SK-N-SH (cell line): ENCODE results near the gene ITLN1. TPM values are rescaled to one million over a fixed set of nuclear protein-coding genes. Genes with fewer than 3 reads are reported as not detected.
"Not testable (repeated sequence)": the region's sequence is repeated elsewhere in the genome, so short reads cannot be mapped to it uniquely, and the experiment has no call there.

Experiments
- CTCF ChIA-PET: fragments of 300-600, 350-600 bp; formaldehyde crosslinking; extraction: SDS; loops from one replicate; lab custom pipeline; 2021; lab: Yijun Ruan, JAX
- POLR2A ChIA-PET: fragments of 350-600 bp; sonication (Branson Sonifier 250); formaldehyde crosslinking; extraction: SDS; loops from one replicate; lab custom pipeline; 2020; ENCODE audit warnings: antibody characterized with exemption, inconsistent platforms; lab: Yijun Ruan, JAX
- DNase-seq: peaks from one replicate; pipeline ENCODE4 v3.0.0; 2012
- H2AFZ ChIP-seq: fragments of 200-600 bp; sonication (generic); 2 replicates; pipeline ENCODE4 v1.8.1; 2016; ENCODE audit warnings: antibody characterized with exemption, mild to moderate bottlenecking, low read depth
- H3F3A ChIP-seq: fragments of 200-600 bp; sonication (generic); replicated peaks from 2 replicates; pipeline ENCODE3; 2016; ENCODE audit warnings: antibody characterized with exemption, mild to moderate bottlenecking; ENCODE audit not compliant: insufficient read depth
- H3K27ac ChIP-seq, 2 experiments: fragments of 200-500 bp in 1 of 2; fragments of 200-600 bp in 1 of 2; sonication (Bioruptor generic) in 1 of 2; sonication (generic), shearing (Covaris generic) in 1 of 2; 2 replicates each; pipeline versions ENCODE4 v1.5.1 to v1.6.1; 2014 to 2016; ENCODE audit warnings: low read depth in 2 of 2, inconsistent platforms in 1 of 2, low read length in 1 of 2, mild to moderate bottlenecking in 1 of 2, mixed read lengths in 1 of 2
- H3K27me3 ChIP-seq: fragments of 200-600 bp; sonication (generic), shearing (Covaris generic); 2 replicates; pipeline ENCODE4 v1.6.1; 2016; ENCODE audit warnings: mixed run types; ENCODE audit not compliant: insufficient read depth
- H3K36me3 ChIP-seq, 2 experiments: fragments of 200-500 bp in 1 of 2; fragments of 200-600 bp in 1 of 2; sonication (Bioruptor generic) in 1 of 2; sonication (generic) in 1 of 2; replicated peaks in 1 of 2; 2 replicates each; pipeline versions ENCODE3 to v1.5.1; 2014 to 2016; ENCODE audit warnings: low read length in 1 of 2, mild to moderate bottlenecking in 1 of 2; ENCODE audit not compliant: insufficient read depth in 2 of 2, control insufficient read depth in 1 of 2
- H3K4me1 ChIP-seq, 2 experiments: fragments of 200-500 bp in 1 of 2; fragments of 200-600 bp in 1 of 2; sonication (Bioruptor generic) in 1 of 2; sonication (generic), shearing (Covaris generic) in 1 of 2; 2 replicates each; pipeline versions ENCODE4 v1.5.1 to v1.6.1; 2014 to 2016; ENCODE audit warnings: low read depth in 1 of 2, low read length in 1 of 2, mixed run types in 1 of 2; ENCODE audit not compliant: insufficient read depth in 2 of 2, control insufficient read depth in 1 of 2
- H3K4me2 ChIP-seq: fragments of 200-600 bp; sonication (generic), shearing (Covaris generic); 2 replicates; pipeline ENCODE4 v1.6.1; 2017; ENCODE audit warnings: mixed run types
- H3K4me3 ChIP-seq, 2 experiments: fragments of 200-500 bp in 1 of 2; fragments of 200-600 bp in 1 of 2; sonication (Bioruptor generic) in 1 of 2; sonication (generic), shearing (Covaris generic) in 1 of 2; 2 replicates each; pipeline versions ENCODE4 v1.5.1 to v1.8.1; 2014 to 2016; ENCODE audit warnings: low read depth in 2 of 2, inconsistent platforms in 1 of 2, low read length in 1 of 2, mild to moderate bottlenecking in 1 of 2, mixed read lengths in 1 of 2, moderate library complexity in 1 of 2
- H3K79me2 ChIP-seq: fragments of 200-600 bp; sonication (generic); 2 replicates; pipeline ENCODE4 v1.8.1; 2017; ENCODE audit warnings: mild to moderate bottlenecking; ENCODE audit not compliant: insufficient read depth
- H3K9ac ChIP-seq: fragments of 200-600 bp; sonication (generic); 2 replicates; pipeline ENCODE4 v1.6.1; 2017; ENCODE audit warnings: mixed run types
- H3K9me2 ChIP-seq: fragments of 200-600 bp; sonication (generic); 2 replicates; pipeline ENCODE4 v1.6.1; 2017; ENCODE audit warnings: mixed run types
- H3K9me3 ChIP-seq: fragments of 200-600 bp; sonication (generic); 2 replicates; pipeline ENCODE4 v1.6.1; 2017; ENCODE audit warnings: mixed run types, mild to moderate bottlenecking, moderate library complexity
- H4K20me1 ChIP-seq: fragments of 200-600 bp; sonication (generic); 2 replicates; pipeline ENCODE4 v1.6.1; 2017; ENCODE audit warnings: mild to moderate bottlenecking, mixed run types; ENCODE audit not compliant: insufficient read depth
- EP300 ChIP-seq, 2 experiments: IDR thresholded peaks; 2 replicates each; pipeline versions ENCODE4 v1.4.0 to v1.6.1; 2012; ENCODE audit warnings: borderline replicate concordance in 1 of 2, low read depth in 1 of 2, low read length in 1 of 2
- FOXJ3 ChIP-seq: sonication (generic); formaldehyde crosslinking; IDR thresholded peaks from 2 replicates; pipeline ENCODE4 v1.5.1; 2020; ENCODE audit warnings: mild to moderate bottlenecking, missing genetic modification reagents
- FOXM1 ChIP-seq: IDR thresholded peaks from 2 replicates; pipeline ENCODE4 v1.4.0; 2012; ENCODE audit warnings: low read depth, mild to moderate bottlenecking
- GABPA ChIP-seq: IDR thresholded peaks from 2 replicates; pipeline ENCODE4 v1.4.0; 2012; ENCODE audit warnings: low read depth, mild to moderate bottlenecking
- JUND ChIP-seq: IDR thresholded peaks from 2 replicates; pipeline ENCODE4 v1.4.0; 2012
- MXI1 ChIP-seq: IDR thresholded peaks from 2 replicates; pipeline ENCODE4 v1.6.1; 2012; ENCODE audit warnings: mild to moderate bottlenecking, low read depth, low read length, improper control_type of control experiment
- NRF1 ChIP-seq: IDR thresholded peaks from 2 replicates; pipeline ENCODE4 v1.6.1; 2012; ENCODE audit warnings: low read depth, mild to moderate bottlenecking, low read length
- POLR2AphosphoS5 ChIP-seq: IDR thresholded peaks from 2 replicates; pipeline ENCODE4 v1.6.1; 2012; ENCODE audit warnings: low read depth, low read length
- RCOR1 ChIP-seq: fragments of 150-350 bp; IDR thresholded peaks from 2 replicates; pipeline ENCODE4 v1.6.1; 2017; ENCODE audit warnings: antibody characterized with exemption, low read length
- RFX5 ChIP-seq: IDR thresholded peaks from 2 replicates; pipeline ENCODE4 v1.6.1; 2012; ENCODE audit warnings: mild to moderate bottlenecking, improper control_type of control experiment, low read length
- SMC3 ChIP-seq: IDR thresholded peaks from 2 replicates; pipeline ENCODE4 v1.6.1; 2012; ENCODE audit warnings: low read depth, low read length, improper control_type of control experiment
- TAF1 ChIP-seq: IDR thresholded peaks from 2 replicates; pipeline ENCODE4 v1.6.1; 2012; ENCODE audit warnings: low read depth, mild to moderate bottlenecking, low read length, moderate library complexity, borderline replicate concordance
- WGBS: methylation state at CpG from one replicate; pipeline ENCODE4 v1.1.6; 2017; ENCODE audit warnings: low lambda C conversion rate; 5-methylcytosine and 5-hydroxymethylcytosine counted together
- polyA plus RNA-seq, 3 experiments: library from polyadenylated mRNA; depleted of rRNA; stranded (reverse); fragments of >200 nt; gene quantifications; 2 replicates each; pipeline ENCODE4 v1.2.3, GENCODE V29; 2012
- TF ChIP-seq, protein P1 (sequence below): IDR thresholded peaks from 2 replicates; pipeline ENCODE4 v1.4.0; 2012; ENCODE audit warnings: low read depth, borderline replicate concordance
- TF ChIP-seq, protein P2 (sequence below): fragments of 200-600 bp; sonication (generic); IDR thresholded peaks from 2 replicates; pipeline ENCODE4 v1.6.1; 2017; ENCODE audit warnings: antibody characterized with exemption, mild to moderate bottlenecking, moderate library complexity
- TF ChIP-seq, protein P3 (sequence below): fragments of 150-350 bp; IDR thresholded peaks from 2 replicates; pipeline ENCODE4 v1.6.1; 2017; ENCODE audit warnings: antibody characterized with exemption, low read length, low read depth, borderline replicate concordance

Gene ITLN1
- polyA plus RNA-seq, 1 of the 3 experiments (the other 2 are of a cell fraction), result not detected

DNA sequence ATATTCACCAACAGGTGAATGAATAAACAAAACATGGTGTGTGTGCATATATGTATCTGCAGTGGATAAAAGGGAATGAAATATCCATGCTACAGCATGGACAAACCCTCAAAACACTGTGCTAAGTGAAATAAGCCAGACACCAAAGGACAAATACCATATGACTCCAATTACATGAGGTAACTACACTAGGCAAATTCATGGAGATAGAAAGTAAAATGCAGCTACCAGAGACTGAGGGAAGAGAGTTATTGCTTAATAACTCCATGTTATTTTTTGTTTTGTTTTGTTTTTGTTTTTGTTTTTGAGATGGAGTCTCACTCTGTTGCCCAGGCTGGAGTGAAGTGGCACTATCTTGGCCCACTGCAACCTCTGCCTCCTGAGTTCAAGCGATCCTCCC is 2.4 kb downstream of the ITLN1 start:
- no peaks in the 10 kb centered on the region for H3K4me1 ChIP-seq
- H3K27ac ChIP-seq, result no peak overlapping the region
- 50% methylated on average over 1 of the region's 1 CpG for WGBS
- CTCF ChIA-PET, result interaction anchor here (1.6 kb wide), 1 partner anchor 207 kb away, joined by 4 read pairs; no protein-coding TSS in a partner anchor
- no peak overlapping the region for H3K4me3 ChIP-seq
- POLR2A ChIA-PET, result no interaction called here
- TF ChIP-seq, protein P1, sequence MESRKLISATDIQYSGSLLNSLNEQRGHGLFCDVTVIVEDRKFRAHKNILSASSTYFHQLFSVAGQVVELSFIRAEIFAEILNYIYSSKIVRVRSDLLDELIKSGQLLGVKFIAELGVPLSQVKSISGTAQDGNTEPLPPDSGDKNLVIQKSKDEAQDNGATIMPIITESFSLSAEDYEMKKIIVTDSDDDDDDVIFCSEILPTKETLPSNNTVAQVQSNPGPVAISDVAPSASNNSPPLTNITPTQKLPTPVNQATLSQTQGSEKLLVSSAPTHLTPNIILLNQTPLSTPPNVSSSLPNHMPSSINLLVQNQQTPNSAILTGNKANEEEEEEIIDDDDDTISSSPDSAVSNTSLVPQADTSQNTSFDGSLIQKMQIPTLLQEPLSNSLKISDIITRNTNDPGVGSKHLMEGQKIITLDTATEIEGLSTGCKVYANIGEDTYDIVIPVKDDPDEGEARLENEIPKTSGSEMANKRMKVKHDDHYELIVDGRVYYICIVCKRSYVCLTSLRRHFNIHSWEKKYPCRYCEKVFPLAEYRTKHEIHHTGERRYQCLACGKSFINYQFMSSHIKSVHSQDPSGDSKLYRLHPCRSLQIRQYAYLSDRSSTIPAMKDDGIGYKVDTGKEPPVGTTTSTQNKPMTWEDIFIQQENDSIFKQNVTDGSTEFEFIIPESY, result no peak
- TF ChIP-seq FOXM1, result no peak
- TF ChIP-seq, protein P2, sequence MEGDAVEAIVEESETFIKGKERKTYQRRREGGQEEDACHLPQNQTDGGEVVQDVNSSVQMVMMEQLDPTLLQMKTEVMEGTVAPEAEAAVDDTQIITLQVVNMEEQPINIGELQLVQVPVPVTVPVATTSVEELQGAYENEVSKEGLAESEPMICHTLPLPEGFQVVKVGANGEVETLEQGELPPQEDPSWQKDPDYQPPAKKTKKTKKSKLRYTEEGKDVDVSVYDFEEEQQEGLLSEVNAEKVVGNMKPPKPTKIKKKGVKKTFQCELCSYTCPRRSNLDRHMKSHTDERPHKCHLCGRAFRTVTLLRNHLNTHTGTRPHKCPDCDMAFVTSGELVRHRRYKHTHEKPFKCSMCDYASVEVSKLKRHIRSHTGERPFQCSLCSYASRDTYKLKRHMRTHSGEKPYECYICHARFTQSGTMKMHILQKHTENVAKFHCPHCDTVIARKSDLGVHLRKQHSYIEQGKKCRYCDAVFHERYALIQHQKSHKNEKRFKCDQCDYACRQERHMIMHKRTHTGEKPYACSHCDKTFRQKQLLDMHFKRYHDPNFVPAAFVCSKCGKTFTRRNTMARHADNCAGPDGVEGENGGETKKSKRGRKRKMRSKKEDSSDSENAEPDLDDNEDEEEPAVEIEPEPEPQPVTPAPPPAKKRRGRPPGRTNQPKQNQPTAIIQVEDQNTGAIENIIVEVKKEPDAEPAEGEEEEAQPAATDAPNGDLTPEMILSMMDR, result no peak
- TF ChIP-seq MXI1, result no peak
- no peak for TF ChIP-seq GABPA
- TF ChIP-seq, all 33 proteins: peak for 0
- Histone ChIP-seq H3K79me2 (no peaks in the 10 kb centered on the region), H3F3A (no peaks in the 10 kb centered on the region), H4K20me1 (no peaks in the 10 kb centered on the region), H3K4me2 (no peak overlapping the region), H3K27me3 (peaks cover 5% of the 10 kb centered on the region; the same call in 1 of the 2 replicates), H2AFZ (no peak overlapping the region), H3K9me3 (no peaks in the 10 kb centered on the region), H3K9me2 (no peaks in the 10 kb centered on the region), H3K9ac (no peak overlapping the region), H3K36me3 (no peaks in the 10 kb centered on the region)
- DNase-seq, result no peak

DNA sequence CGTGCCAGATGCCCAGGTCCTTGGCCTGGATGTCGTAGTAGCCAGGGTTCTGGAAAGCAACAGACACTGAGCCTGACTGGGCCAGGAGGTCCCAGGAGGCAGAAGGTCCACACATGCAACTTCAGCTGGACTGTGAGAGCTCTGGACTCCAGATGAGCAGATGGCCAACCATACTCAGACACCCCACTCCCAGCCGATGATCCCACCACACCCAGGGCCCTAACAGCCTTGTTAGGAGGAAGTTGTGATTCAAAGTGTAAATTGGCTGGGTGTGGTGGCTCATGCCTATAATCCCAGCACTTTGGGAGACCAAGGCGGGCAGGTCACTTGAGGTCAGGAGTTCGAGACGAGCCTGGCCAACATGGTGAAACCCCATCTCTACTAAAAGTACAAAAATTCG is 3.7 kb downstream of the ITLN1 start:
- H2AFZ ChIP-seq, H3F3A ChIP-seq, H3K9ac ChIP-seq, H3K4me2 ChIP-seq, POLR2A ChIA-PET, H3K4me1 ChIP-seq, H3K79me2 ChIP-seq, H3K27ac ChIP-seq, H3K36me3 ChIP-seq, H3K4me3 ChIP-seq, DNase-seq, H3K27me3 ChIP-seq, H4K20me1 ChIP-seq, H3K9me3 ChIP-seq, H3K9me2 ChIP-seq: not testable (repeated sequence)
- 18% methylated on average over 6 of the region's 7 CpGs for WGBS
- CTCF ChIA-PET, result interaction anchor here (0.6 kb wide), 1 partner anchor 146 kb away, joined by 4 read pairs; no protein-coding TSS in a partner anchor

DNA sequence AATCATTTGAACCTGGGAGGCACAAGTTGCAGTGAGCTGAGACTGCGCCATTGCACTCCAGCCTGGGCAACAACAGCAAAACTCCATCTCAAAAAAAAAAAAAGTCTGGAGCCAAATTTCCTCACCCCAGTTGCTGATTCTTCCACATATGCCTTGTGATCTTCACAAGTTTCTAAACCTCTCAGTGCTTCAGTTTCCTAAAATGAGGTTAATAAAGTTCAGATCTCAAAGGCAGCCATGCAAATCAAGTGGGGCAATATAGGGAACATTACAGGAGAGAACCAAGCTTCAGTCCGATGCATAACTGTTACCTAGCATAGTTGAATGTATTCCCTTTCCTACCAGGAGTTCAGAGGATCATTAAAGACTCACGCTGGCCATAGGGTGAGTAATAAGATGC is 4.8 kb downstream of the ITLN1 start:
- Histone ChIP-seq H3K9me3 (no peaks in the 10 kb centered on the region), H3K79me2 (no peaks in the 10 kb centered on the region), H3K27ac (no peak overlapping the region), H3F3A (no peaks in the 10 kb centered on the region), H3K4me2 (no peak overlapping the region), H3K27me3 (peaks cover 5% of the 10 kb centered on the region; the same call in 1 of the 2 replicates), H3K4me1 (no peaks in the 10 kb centered on the region), H3K9me2 (no peaks in the 10 kb centered on the region), H3K4me3 (no peak overlapping the region), H4K20me1 (no peaks in the 10 kb centered on the region), H3K9ac (no peak overlapping the region), H3K36me3 (no peaks in the 10 kb centered on the region), H2AFZ (no peak overlapping the region)
- 18% methylated on average over 3 of the region's 3 CpGs for WGBS
- CTCF ChIA-PET, result no interaction called here
- POLR2A ChIA-PET, result no interaction called here
- DNase-seq, result no peak
- TF ChIP-seq RCOR1, result no peak
- TF ChIP-seq SMC3, result no peak
- TF ChIP-seq GABPA, result no peak
- no peak for TF ChIP-seq EP300 (IDR thresholded peaks at IDR 0.05; ENCODE audit: borderline replicate concordance in 1 of 2, low read depth in 1 of 2, low read length in 1 of 2)
- TF ChIP-seq, protein P2, result no peak
- TF ChIP-seq, protein P3, sequence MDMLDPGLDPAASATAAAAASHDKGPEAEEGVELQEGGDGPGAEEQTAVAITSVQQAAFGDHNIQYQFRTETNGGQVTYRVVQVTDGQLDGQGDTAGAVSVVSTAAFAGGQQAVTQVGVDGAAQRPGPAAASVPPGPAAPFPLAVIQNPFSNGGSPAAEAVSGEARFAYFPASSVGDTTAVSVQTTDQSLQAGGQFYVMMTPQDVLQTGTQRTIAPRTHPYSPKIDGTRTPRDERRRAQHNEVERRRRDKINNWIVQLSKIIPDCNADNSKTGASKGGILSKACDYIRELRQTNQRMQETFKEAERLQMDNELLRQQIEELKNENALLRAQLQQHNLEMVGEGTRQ, result no peak
- no peak for TF ChIP-seq FOXJ3
- no peak for TF ChIP-seq NRF1
- no peak for TF ChIP-seq POLR2AphosphoS5
- no peak for TF ChIP-seq JUND
- TF ChIP-seq TAF1, result no peak
- no peak for TF ChIP-seq RFX5
